GM12801 (cell line): ENCODE results near the gene FITM1.

Experiments
- CTCF ChIP-seq: IDR thresholded peaks from one replicate; pipeline ENCODE4 v1.5.1; 2011; ENCODE audit warnings: control low read depth; ENCODE audit not compliant: insufficient read length; ENCODE audit errors: extremely low read depth

Gene FITM1

GRCh38 chr14:24167469-24168114 is 37.1 kb downstream of the FITM1 start:
- TF ChIP-seq CTCF, result no peak

GRCh38 chr14:24171422-24172260 is 41.2 kb downstream of the FITM1 start, which contains the start of gene REC8:
Gene REC8, plus strand, starts transcription at chr14:24172080. Its CDS starts 473 bp downstream, at chr14:24172553.
- TF ChIP-seq CTCF, result no peak

GRCh38 chr14:24172261-24172860 is 41.9 kb downstream of the FITM1 start:
- no peak for TF ChIP-seq CTCF

- TF ChIP-seq CTCF, result no peak
These were observed 42.4 kb downstream of the FITM1 start for GRCh38 chr14:24172871-24173281.

- no peak for TF ChIP-seq CTCF
These were observed 46.1 kb downstream of the FITM1 start for GRCh38 chr14:24176599-24176998.

GRCh38 chr14:24177041-24177825 is 46.8 kb downstream of the FITM1 start:
- TF ChIP-seq CTCF, result no peak

- TF ChIP-seq CTCF, result no peak
These were observed 47.4 kb downstream of the FITM1 start for GRCh38 chr14:24177891-24178290.
